Measurements from ENCODE around the gene BEGAIN.

BEGAIN gene

GRCh38 chr14:100552524-100553125 is 34.6 kb downstream of the BEGAIN start:
- TF ChIP-seq, protein P1, sequence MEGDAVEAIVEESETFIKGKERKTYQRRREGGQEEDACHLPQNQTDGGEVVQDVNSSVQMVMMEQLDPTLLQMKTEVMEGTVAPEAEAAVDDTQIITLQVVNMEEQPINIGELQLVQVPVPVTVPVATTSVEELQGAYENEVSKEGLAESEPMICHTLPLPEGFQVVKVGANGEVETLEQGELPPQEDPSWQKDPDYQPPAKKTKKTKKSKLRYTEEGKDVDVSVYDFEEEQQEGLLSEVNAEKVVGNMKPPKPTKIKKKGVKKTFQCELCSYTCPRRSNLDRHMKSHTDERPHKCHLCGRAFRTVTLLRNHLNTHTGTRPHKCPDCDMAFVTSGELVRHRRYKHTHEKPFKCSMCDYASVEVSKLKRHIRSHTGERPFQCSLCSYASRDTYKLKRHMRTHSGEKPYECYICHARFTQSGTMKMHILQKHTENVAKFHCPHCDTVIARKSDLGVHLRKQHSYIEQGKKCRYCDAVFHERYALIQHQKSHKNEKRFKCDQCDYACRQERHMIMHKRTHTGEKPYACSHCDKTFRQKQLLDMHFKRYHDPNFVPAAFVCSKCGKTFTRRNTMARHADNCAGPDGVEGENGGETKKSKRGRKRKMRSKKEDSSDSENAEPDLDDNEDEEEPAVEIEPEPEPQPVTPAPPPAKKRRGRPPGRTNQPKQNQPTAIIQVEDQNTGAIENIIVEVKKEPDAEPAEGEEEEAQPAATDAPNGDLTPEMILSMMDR (conservative IDR thresholded peaks at IDR 0.05; ENCODE audit: low read depth) = no peak
- ChIA-PET CTCF (interaction anchor here (0.6 kb wide), 1 partner anchor 165 kb away, joined by 6 read pairs; no protein-coding TSS in a partner anchor), POLR2A (ENCODE audit: low non-redundant PET) (no interaction called here)
- H3K27ac ChIP-seq = no peak overlapping the region
- DNase-seq (ENCODE audit: low spot score) = no peak

GRCh38 chr14:100551056-100551455 is 36.2 kb downstream of the BEGAIN start:
- POLR2A ChIA-PET (ENCODE audit: low non-redundant PET) = no interaction called here
- no peak for DNase-seq (ENCODE audit: low spot score)
- TF ChIP-seq, protein P1 (conservative IDR thresholded peaks at IDR 0.05; ENCODE audit: low read depth) = no peak
- no peak overlapping the region for H3K27ac ChIP-seq
- CTCF ChIA-PET = no interaction called here

GRCh38 chr14:100549834-100550625 is 37.2 kb downstream of the BEGAIN start:
- ChIA-PET CTCF (no interaction called here), POLR2A (ENCODE audit: low non-redundant PET) (no interaction called here)
- no peak overlapping the region for H3K27ac ChIP-seq
- TF ChIP-seq, protein P1 (conservative IDR thresholded peaks at IDR 0.05; ENCODE audit: low read depth) = no peak
- DNase-seq (ENCODE audit: low spot score) = no peak

DNA sequence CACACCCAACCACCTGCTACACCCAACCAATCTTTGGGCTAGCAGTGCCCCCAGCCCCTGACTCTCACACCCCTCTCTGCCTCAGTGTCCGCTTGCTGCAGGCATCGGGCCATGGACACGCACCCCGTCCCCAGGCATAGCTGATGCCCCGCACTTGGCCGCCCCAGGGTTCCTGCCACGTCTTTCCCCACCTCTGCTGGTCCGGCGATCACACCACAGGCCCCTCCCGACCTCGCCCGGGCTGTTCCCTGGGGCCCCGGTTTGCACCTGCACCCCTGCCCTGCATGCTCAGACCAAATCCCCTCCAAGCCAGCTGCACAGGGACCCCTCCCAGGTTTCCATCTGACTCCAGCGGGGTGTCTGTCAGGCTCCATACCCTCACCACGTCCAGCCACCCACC is 38.3 kb downstream of the BEGAIN start:
- POLR2A ChIA-PET (ENCODE audit: low non-redundant PET) = no interaction called here

GRCh38 chr14:100548295-100548655 is 38.9 kb downstream of the BEGAIN start:
- ChIA-PET CTCF (interaction anchor here (0.6 kb wide), 1 partner anchor 252 kb away, joined by 5 read pairs; no protein-coding TSS in a partner anchor), POLR2A (ENCODE audit: low non-redundant PET) (interaction anchor here (0.5 kb wide), 1 partner anchor 1006 kb away, joined by 3 read pairs; no protein-coding TSS in a partner anchor)
- no peak for DNase-seq (ENCODE audit: low spot score)
- H3K27ac ChIP-seq = peak overlapping the region; percentile 67
- TF ChIP-seq, protein P1 (conservative IDR thresholded peaks at IDR 0.05; ENCODE audit: low read depth) = no peak

More for the DNA sequence above, 38.3 kb downstream of the BEGAIN start:
- CTCF ChIA-PET = no interaction called here
- H3K27ac ChIP-seq = no peak overlapping the region
- DNase-seq (ENCODE audit: low spot score) = no peak
- TF ChIP-seq, protein P1 (conservative IDR thresholded peaks at IDR 0.05; ENCODE audit: low read depth) = no peak

DNA sequence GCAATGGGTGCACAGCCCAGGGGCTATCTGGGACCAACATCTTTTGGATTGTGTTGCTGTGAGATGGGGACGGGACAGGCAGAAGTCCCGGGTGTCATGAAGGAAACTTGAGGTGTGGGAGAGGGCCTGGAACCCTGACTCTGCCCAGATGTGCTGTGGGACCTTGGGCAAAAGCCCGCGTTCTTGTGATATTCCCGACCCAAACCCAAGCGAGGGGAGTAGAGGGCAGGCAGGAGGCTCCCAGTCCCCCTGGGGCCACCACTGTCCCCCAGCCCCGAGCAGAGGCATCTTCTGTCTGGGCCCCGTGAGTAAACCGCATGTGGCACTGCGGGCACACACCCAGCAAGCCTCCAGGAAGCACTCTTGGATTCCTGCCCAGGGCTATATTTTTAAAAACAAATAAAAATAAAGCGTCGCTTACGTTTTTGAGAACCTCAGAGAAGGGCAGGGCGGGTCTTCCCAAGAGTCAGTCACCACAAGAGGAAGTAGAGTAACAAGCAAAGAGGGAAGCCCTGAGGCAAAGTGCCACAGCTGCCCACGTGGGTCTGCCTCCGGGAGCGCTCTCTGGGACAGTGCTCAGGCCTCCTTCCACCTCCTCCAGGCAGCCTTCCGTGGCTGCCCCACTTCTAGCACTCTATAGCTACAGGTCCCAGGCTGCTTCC is 39.5 kb downstream of the BEGAIN start:
- POLR2A ChIA-PET (ENCODE audit: low non-redundant PET) = no interaction called here
- peak overlapping the region; percentile 67 for H3K27ac ChIP-seq
- TF ChIP-seq, protein P1 (conservative IDR thresholded peaks at IDR 0.05; ENCODE audit: low read depth) = no peak
- peak; percentile 53 for DNase-seq (ENCODE audit: low spot score)
- CTCF ChIA-PET = interaction anchor here (0.6 kb wide), 1 partner anchor 252 kb away, joined by 5 read pairs; no protein-coding TSS in a partner anchor
